Measurements from ENCODE around the gene SCAMP4. TPM values are rescaled to one million over a fixed set of nuclear protein-coding genes. Genes with fewer than 3 reads are reported as not detected.

SCAMP4 gene
- total RNA-seq, 1 donor from 2014 or later, result 76.9 TPM

DNA sequence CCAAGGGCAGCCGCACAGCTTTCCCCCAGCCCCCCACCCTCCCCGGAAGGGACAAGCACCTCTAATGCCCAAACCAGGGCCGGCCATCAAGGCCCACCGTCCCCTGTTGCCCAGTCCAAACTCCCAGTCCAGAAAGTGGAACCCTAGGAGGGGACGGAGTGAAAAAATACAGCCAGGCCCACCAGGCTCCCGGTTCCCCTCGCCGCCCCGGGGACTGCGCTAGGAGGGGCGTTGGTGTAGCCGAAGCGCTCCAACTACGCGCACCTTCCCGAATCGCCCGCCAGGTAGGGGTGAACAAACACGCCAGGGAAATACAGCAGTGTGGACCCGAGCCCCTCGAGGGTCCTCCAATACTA, 43.2 kb upstream of the SCAMP4 start:
- peaks cover 15% of the 10 kb centered on the region for H3K27me3 Mint-ChIP-seq
- H3K27ac Mint-ChIP-seq, result peak overlapping the region; percentile 89
- H3K4me1 Mint-ChIP-seq (ENCODE audit: unreplicated experiment), result peaks cover 12% of the 10 kb centered on the region
- no peaks in the 10 kb centered on the region for H3K36me3 Mint-ChIP-seq
- H3K4me3 Mint-ChIP-seq, result peak overlapping the region; percentile 91
- H3K9me3 Mint-ChIP-seq, result no peaks in the 10 kb centered on the region
- no peak for DNase-seq (ENCODE audit: extremely low spot score, unreplicated experiment)
- TF ChIP-seq, protein P1, sequence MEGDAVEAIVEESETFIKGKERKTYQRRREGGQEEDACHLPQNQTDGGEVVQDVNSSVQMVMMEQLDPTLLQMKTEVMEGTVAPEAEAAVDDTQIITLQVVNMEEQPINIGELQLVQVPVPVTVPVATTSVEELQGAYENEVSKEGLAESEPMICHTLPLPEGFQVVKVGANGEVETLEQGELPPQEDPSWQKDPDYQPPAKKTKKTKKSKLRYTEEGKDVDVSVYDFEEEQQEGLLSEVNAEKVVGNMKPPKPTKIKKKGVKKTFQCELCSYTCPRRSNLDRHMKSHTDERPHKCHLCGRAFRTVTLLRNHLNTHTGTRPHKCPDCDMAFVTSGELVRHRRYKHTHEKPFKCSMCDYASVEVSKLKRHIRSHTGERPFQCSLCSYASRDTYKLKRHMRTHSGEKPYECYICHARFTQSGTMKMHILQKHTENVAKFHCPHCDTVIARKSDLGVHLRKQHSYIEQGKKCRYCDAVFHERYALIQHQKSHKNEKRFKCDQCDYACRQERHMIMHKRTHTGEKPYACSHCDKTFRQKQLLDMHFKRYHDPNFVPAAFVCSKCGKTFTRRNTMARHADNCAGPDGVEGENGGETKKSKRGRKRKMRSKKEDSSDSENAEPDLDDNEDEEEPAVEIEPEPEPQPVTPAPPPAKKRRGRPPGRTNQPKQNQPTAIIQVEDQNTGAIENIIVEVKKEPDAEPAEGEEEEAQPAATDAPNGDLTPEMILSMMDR (conservative IDR thresholded peaks at IDR 0.05), result no peak

DNA sequence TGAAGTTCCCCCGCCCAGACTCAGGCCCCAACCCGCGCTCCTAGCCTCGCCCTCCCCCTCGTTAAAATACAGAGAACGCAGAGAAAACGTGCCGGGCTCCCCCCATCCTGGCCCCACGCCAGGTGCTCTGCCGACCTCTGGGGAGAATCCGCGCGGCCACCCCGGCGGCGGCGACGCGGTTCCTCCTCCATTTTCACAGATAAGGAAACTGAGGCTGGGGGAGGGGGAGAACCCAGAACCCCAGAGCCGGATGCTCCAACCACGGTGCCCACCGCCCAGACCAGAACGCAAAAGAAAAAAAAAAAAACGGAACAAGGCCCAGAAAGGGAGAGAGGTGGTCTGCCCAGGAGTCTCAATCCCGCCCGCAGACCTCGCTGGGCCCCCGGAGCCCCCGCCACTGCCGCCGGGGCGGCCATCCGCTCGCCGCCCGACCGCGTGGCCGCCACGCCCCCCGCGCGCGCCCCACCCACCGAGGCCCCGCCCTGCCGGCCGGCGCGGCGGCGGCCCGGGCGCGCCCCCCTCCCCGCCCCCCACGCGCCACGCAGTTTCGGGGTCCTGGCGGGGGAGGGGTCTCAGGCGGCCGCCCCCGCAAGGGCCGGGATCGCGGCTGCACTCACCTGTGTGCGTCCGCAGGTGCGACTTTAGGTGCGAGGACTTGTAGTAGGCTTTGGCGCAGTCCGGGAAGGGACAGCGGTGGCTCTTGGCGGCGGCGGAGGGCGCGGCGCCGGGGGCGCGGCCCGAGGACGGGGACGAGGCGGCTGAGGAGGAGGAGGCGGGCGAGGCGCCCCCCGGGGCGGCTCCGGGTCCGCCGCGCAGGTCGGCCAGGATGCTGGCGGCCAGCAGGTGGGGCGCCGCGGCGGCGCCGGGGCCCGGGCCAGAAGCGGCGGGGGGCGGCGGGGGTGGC, 42.5 kb upstream of the SCAMP4 start:
- Mint-ChIP-seq H3K4me3 (peak overlapping the region; percentile 91), H3K9me3 (no peaks in the 10 kb centered on the region), H3K27me3 (peaks cover 15% of the 10 kb centered on the region), H3K4me1 (ENCODE audit: unreplicated experiment) (peaks cover 12% of the 10 kb centered on the region), H3K36me3 (no peaks in the 10 kb centered on the region), H3K27ac (peak overlapping the region; percentile 89)
- TF ChIP-seq, protein P1 (conservative IDR thresholded peaks at IDR 0.05), result no peak
- no peak for DNase-seq (ENCODE audit: extremely low spot score, unreplicated experiment)

DNA sequence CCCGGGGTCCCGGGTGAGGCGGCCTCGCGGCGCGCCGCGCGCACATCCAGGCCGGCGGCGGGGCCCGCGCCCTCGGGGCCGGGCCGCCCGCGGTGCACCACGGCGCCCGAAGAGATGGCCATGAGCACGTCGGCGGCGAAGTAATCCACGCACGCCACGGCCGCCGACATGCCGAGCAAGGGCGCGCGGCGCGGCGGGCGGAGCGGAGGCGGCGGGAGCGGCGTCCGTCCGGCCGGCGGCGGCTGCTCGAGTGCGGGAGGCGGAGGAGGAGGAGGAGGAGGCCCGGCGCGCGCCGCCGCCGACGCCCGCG, 41.9 kb upstream of the SCAMP4 start, which contains the start of gene KLF16:
Gene KLF16 (minus strand): TSS at position 252 of the 310 bp plus-strand sequence. CDS start 82 bp downstream, at position 170.
- Mint-ChIP-seq H3K4me3 (peak within 1 kb of the TSS; percentile 91), H3K27ac (peak within 1 kb of the TSS; percentile 89), H3K4me1 (ENCODE audit: unreplicated experiment) (peaks cover 12% of the 10 kb centered on the region), H3K27me3 (peaks cover 15% of the 10 kb centered on the region), H3K36me3 (no peaks in the 10 kb centered on the region), H3K9me3 (no peaks in the 10 kb centered on the region)
- TF ChIP-seq, protein P1 (conservative IDR thresholded peaks at IDR 0.05), result no peak
- DNase-seq (ENCODE audit: extremely low spot score, unreplicated experiment), result no peak

DNA sequence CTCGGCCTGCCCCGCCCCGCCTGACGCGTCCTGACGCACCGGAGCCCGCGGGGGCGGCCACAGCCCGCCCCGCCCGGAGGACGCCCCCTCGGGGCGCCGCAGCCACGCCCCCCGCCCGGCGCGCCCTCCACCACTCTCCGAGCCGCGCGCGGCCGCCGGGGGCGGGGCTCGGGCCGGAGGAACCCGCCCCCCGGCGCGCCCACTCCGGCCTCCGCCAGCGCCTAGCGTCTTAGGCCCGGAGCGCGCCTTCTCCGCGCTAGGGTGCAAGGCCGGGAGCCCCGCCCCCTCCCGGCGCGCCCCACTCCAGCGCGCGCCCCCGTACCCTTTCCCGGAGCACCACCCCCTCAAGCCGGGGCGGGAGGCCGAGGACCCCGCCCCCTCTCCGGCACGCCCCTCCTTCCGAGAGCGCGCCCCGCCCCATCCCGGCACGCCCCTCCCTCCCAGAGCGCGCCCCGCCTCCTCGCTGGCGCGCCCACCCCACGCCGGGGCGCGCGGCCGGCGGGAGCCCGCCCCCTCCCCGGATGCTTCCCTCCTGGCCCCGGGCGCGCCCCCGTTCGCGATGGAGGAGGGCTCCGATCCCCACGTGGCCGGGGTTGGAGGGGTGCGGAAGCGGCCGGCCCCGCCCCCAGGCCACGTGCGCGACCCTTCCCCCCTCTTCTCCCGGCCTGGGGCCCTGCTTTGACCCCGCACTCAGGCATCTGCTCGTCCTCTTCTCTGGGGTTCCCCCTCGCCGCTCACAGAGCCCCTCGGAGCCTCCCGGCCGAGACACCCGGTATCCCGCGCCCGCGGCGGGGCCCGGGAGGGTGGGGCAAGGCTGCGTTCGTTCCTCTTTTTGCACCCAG, 41.3 kb upstream of the SCAMP4 start:
- no peaks in the 10 kb centered on the region for H3K36me3 Mint-ChIP-seq
- H3K27ac Mint-ChIP-seq, result no peak overlapping the region
- H3K9me3 Mint-ChIP-seq, result no peaks in the 10 kb centered on the region
- DNase-seq (ENCODE audit: extremely low spot score, unreplicated experiment), result peak; percentile 96
- peak overlapping the region; percentile 79 for H3K4me3 Mint-ChIP-seq
- TF ChIP-seq, protein P1 (conservative IDR thresholded peaks at IDR 0.05), result no peak
- H3K4me1 Mint-ChIP-seq (ENCODE audit: unreplicated experiment), result peaks cover 12% of the 10 kb centered on the region
- H3K27me3 Mint-ChIP-seq, result peaks cover 15% of the 10 kb centered on the region

DNA sequence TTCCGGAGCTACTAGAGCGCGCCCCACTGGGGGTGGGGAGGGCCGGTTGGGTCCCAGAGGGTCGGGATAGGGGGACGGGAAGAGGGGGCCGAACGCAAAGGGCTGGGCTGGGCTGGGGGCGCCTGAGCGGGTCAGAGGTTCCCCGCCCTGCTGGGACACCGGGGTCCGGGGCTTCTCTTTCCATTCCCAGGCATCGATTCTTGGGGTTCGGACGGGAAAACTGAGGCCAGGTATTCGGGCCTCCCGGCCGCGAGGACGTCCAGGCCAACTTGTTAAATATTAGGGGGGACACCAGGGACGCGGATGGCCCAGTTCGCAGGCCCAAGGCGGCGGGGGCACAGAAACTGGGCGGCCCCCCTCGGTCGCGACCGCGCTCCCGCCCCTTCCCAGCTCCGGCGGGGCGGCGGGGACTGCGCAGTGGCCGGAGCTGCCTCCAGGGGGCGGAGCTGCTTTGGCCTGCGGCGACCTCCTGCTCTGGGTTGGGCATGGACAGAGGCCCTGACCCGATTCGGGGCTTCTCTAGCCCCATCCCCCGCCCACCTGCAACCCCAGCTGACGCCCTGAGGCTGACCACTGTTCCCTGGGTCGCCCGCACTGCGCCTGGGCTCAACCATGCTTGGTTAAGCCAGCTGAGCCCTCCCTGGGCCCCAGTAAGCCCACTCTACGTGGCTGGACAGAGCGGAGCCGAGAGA, 40.6 kb upstream of the SCAMP4 start:
- peaks cover 15% of the 10 kb centered on the region for H3K27me3 Mint-ChIP-seq
- no peak overlapping the region for H3K27ac Mint-ChIP-seq
- peak overlapping the region; percentile 79 for H3K4me3 Mint-ChIP-seq
- TF ChIP-seq, protein P1 (conservative IDR thresholded peaks at IDR 0.05), result peak; percentile 88
- no peak for DNase-seq (ENCODE audit: extremely low spot score, unreplicated experiment)
- peaks cover 7% of the 10 kb centered on the region for H3K4me1 Mint-ChIP-seq (ENCODE audit: unreplicated experiment)
- H3K9me3 Mint-ChIP-seq, result no peaks in the 10 kb centered on the region
- H3K36me3 Mint-ChIP-seq, result no peaks in the 10 kb centered on the region

Measured in type B pancreatic cell (in vitro differentiated cells).